ENCODE data around the gene ZNF439. TPM values are rescaled to one million over a fixed set of nuclear protein-coding genes. Genes with fewer than 3 reads are reported as not detected.
"Not testable (repeated sequence)": the region's sequence is repeated elsewhere in the genome, so short reads cannot be mapped to it uniquely, and the experiment has no call there.

Gene ZNF439
- total RNA-seq, 1 experiment from 2014 or later: 6.3 TPM

- ChIA-PET CTCF (no interaction called here), POLR2A (no interaction called here)
- H3K27me3 ChIP-seq (ENCODE audit: control insufficient read depth, insufficient read depth, low read length): no peaks in the 10 kb centered on the region
- H3K4me1 ChIP-seq (ENCODE audit: control insufficient read depth, insufficient read depth, low read length): no peaks in the 10 kb centered on the region
- no peaks in the 10 kb centered on the region for H3K36me3 ChIP-seq (ENCODE audit: control insufficient read depth, insufficient read depth, low read length)
- intact Hi-C loops (cut with micrococcal nuclease; ENCODE audit: unreplicated experiment): no loop called here
- H3K4me3 ChIP-seq (ENCODE audit: low read depth in 2 of 2, low read length in 2 of 2): peak overlapping the region; percentile 61 to 74
- DNase-seq (ENCODE audit: low read depth, low spot score): no peak
- no TSS peak for BruUV-seq (replicated peaks)
- no peak for TF ChIP-seq POLR2AphosphoS5 (IDR thresholded peaks at IDR 0.05; ENCODE audit: low read depth, low read length)
- TF ChIP-seq CTCF (IDR thresholded peaks at IDR 0.05): no peak
- no peak for TF ChIP-seq REST (IDR thresholded peaks at IDR 0.05; ENCODE audit: insufficient read depth in 1 of 2, low read depth in 2 of 2, low read length in 1 of 2)
- no peak for TF ChIP-seq TCF7L2 (IDR thresholded peaks at IDR 0.05; ENCODE audit: low read depth, low read length)
- no peak for TF ChIP-seq SIN3A (IDR thresholded peaks at IDR 0.05; ENCODE audit: borderline replicate concordance, insufficient read depth, low read depth, low read length)
- H3K27ac ChIP-seq (ENCODE audit: low read length): no peak overlapping the region; the same call in 1 of the 2 replicates
- ATAC-seq: peak; percentile 46
- H3K9me3 ChIP-seq (ENCODE audit: control insufficient read depth, insufficient read depth, low read depth, low read length): no peaks in the 10 kb centered on the region
- in situ Hi-C loops (cut with HindIII; ENCODE audit: low pct_unique_long_range_greater_than_20kb, low sequenced_read_pairs): no loop called here
Measured at GRCh38 chr19:11848200-11848593, 329 bp upstream of the ZNF439 start.

GRCh38 chr19:11850289-11850688, 1.8 kb downstream of the ZNF439 start:
- ATAC-seq; H3K4me3 ChIP-seq (ENCODE audit: low read depth in 2 of 2, low read length in 2 of 2); H3K36me3 ChIP-seq (ENCODE audit: control insufficient read depth, insufficient read depth, low read length); intact Hi-C loops (cut with micrococcal nuclease; ENCODE audit: unreplicated experiment); POLR2A ChIA-PET; DNase-seq (ENCODE audit: low read depth, low spot score); H3K4me1 ChIP-seq (ENCODE audit: control insufficient read depth, insufficient read depth, low read length); H3K9me3 ChIP-seq (ENCODE audit: control insufficient read depth, insufficient read depth, low read depth, low read length); in situ Hi-C loops (cut with HindIII; ENCODE audit: low pct_unique_long_range_greater_than_20kb, low sequenced_read_pairs); H3K27ac ChIP-seq (ENCODE audit: low read length); BruUV-seq (replicated peaks); H3K27me3 ChIP-seq (ENCODE audit: control insufficient read depth, insufficient read depth, low read length); CTCF ChIA-PET: not testable (repeated sequence)

GRCh38 chr19:11853358-11853757, 4.8 kb downstream of the ZNF439 start:
- intact Hi-C loops (cut with micrococcal nuclease; ENCODE audit: unreplicated experiment): no loop called here
- no TSS peak for BruUV-seq (replicated peaks)
- H3K27ac ChIP-seq (ENCODE audit: low read length): no peak overlapping the region
- H3K4me3 ChIP-seq (ENCODE audit: low read depth in 2 of 2, low read length in 2 of 2): no peak overlapping the region
- POLR2A ChIA-PET: no interaction called here
- in situ Hi-C loops (cut with HindIII; ENCODE audit: low pct_unique_long_range_greater_than_20kb, low sequenced_read_pairs): no loop called here
- H3K9me3 ChIP-seq (ENCODE audit: control insufficient read depth, insufficient read depth, low read depth, low read length): peaks cover 3% of the 10 kb centered on the region; the same call in 1 of the 2 replicates
- no peaks in the 10 kb centered on the region for H3K4me1 ChIP-seq (ENCODE audit: control insufficient read depth, insufficient read depth, low read length)
- DNase-seq (ENCODE audit: low read depth, low spot score): no peak
- no peaks in the 10 kb centered on the region for H3K36me3 ChIP-seq (ENCODE audit: control insufficient read depth, insufficient read depth, low read length)
- no peak for ATAC-seq
- CTCF ChIA-PET: no interaction called here
- TF ChIP-seq POLR2AphosphoS5 (IDR thresholded peaks at IDR 0.05; ENCODE audit: low read depth, low read length) (no peak), REST (IDR thresholded peaks at IDR 0.05; ENCODE audit: insufficient read depth in 1 of 2, low read depth in 2 of 2, low read length in 1 of 2) (no peak), TCF7L2 (IDR thresholded peaks at IDR 0.05; ENCODE audit: low read depth, low read length) (no peak)
- H3K27me3 ChIP-seq (ENCODE audit: control insufficient read depth, insufficient read depth, low read length): no peaks in the 10 kb centered on the region

All from Panc1 (cell line).